GM18508 (cell line): ENCODE results near the gene GHITM.

Source experiments
- ATAC-seq: cut with Tn5 transposase; IDR thresholded peaks from one replicate; pipeline ENCODE4 v1.9.1; 2021; ENCODE audit warnings: moderate number of reproducible peaks; ENCODE audit not compliant: insufficient read depth, unreplicated experiment

GHITM gene

GRCh38 chr10:84195044-84195830, 55.9 kb downstream of the GHITM start:
- no peak for ATAC-seq

DNA sequence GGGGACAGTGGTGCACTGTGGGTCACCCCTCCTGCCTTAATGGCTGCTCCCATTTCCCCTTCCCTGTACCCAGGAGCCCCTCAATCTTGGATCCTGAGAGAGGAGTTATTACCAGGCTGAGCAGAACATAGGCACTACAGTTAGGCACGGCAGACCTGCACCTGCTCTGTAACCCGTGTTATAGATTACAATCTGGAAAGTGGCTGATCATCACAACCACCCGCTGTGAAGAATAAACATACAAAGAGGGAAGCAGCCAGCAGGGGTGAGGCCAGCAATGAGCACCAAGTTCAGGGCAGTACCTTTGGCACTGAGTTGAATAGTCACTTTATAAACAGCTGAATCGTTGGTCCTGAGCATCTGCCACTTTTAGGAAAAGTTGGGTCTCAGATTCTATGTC, 56.8 kb downstream of the GHITM start:
- ATAC-seq = no peak

GRCh38 chr10:84196941-84197340, 57.6 kb downstream of the GHITM start:
- ATAC-seq = no peak

DNA sequence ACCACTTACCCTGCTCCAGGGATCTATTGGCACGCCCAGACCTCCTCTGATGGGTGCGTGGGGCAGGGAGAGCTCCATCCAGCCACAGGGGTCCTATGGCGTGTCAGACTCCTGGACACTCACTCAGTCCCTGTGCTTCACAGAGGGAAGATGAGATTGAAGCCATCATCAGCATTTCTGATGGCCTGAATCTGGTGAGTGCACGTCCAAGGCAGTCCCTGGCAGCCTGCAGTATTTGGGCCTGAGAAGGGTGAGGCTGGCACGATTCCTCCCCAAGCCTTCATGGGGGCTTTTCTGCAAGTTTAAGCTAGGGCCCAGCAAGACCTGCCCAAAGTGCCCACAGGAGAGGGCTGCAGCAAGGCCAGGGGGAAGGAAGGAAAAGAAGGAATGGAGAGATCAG, 58.3 kb downstream of the GHITM start:
- no peak for ATAC-seq

DNA sequence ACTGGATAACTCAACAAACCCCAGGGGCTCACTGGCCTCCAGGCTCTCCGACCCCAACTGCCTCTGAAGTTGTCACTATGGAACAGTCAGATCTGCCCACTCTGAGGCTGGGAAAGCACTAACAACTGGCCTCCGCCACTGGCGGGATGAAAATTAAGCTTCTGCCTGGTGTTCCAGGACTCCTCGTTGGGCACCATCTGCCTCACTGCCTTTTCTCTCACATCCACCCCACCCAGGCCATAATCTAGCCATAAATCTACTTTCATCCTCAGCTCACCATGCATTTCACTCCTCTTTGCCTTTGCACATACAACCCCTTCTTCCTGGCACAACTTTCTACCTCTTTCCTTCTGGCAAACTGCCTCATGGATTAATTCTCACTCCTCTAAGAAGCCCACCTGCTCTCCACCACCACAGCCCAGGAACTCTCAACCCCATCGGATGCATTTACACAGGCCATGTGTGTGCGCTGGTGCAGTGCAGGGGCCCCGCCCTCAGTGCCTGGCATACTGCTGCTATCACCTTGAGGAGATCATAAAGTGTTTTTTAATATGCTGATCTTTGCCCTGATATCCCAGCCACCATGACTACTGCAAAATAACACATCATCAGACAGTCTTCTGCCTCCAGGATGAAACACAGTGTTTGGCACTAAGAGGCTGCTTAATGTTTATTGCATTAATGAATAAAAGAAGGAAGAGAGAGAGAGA, 59.1 kb downstream of the GHITM start:
- no peak for ATAC-seq

GRCh38 chr10:84200537-84201243, 61.4 kb downstream of the GHITM start:
- no peak for ATAC-seq

- no peak for ATAC-seq
Measured at GRCh38 chr10:84201244-84201606, 61.9 kb downstream of the GHITM start.

DNA sequence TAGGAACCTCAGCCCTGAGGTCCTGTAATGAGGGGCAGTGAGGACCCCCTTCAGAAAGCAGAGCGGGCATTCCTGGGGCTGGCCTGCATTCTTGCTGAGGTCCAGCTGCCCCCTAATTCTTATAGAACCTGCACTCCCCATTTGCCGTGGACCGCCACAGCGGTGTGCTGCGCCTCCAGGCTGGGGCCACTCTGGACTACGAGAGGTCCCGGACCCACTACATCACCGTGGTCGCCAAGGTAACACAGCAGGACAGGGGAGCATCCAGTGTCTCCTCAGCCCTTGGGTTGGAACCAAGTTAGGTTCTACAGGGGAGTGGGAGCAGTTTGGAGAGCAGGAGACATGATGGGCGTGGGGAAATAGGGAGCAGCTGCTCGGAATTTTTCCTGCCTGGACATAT, 62.4 kb downstream of the GHITM start:
- ATAC-seq = no peak

DNA sequence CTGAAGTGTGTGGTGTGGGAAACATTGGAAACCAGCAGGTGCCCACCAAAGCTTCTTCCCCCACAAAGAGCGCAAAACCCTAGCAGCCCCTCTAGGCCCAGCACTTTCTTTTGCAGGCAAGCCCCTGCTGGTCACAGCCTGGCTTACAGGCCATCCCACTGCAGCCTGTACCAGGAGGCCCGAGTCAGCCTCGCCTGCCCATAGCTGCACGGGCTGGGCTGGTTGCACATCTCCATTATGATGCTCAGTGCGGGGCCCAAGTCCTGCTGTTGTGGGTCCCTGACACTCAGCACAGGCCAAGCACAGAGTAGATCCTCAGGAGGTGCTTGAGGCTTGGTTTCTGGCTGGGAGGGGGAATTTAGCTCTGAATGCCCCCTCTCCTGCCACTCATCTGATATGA, 63.0 kb downstream of the GHITM start:
- ATAC-seq = no peak
